NCI-H748 (cell line): Measurements from ENCODE around the gene TMEM272.

Experiments used
- DNase-seq: peaks from one replicate; lab custom pipeline; 2025; ENCODE audit not compliant: unreplicated experiment; lab: John Stamatoyannopoulos, UW

The TMEM272 gene

GRCh38 chr13:51844862-51845573, at the start of gene TMEM272:
Gene TMEM272, minus strand, starts transcription at chr13:51845177. Its CDS starts 6,647 bp downstream, at chr13:51838530.
- peak; percentile 83 for DNase-seq

GRCh38 chr13:51894239-51894638, 49.3 kb upstream of the TMEM272 start:
- DNase-seq: no peak

- no peak for DNase-seq
Measured at GRCh38 chr13:51892657-51893056, 47.7 kb upstream of the TMEM272 start.

- DNase-seq: no peak
Measured at GRCh38 chr13:51887468-51887867, 42.5 kb upstream of the TMEM272 start.

GRCh38 chr13:51885651-51886050, 40.7 kb upstream of the TMEM272 start:
- no peak for DNase-seq

GRCh38 chr13:51883226-51883600, 38.2 kb upstream of the TMEM272 start:
- no peak for DNase-seq

GRCh38 chr13:51882570-51883225, 37.7 kb upstream of the TMEM272 start:
- no peak for DNase-seq

- DNase-seq: no peak
Measured at GRCh38 chr13:51881296-51881695, 36.3 kb upstream of the TMEM272 start.

- no peak for DNase-seq
Measured at GRCh38 chr13:51879133-51879532, 34.2 kb upstream of the TMEM272 start.

GRCh38 chr13:51874651-51875050, 29.7 kb upstream of the TMEM272 start:
- peak; percentile 89 for DNase-seq

- DNase-seq: no peak
Measured at GRCh38 chr13:51873837-51874236, 28.9 kb upstream of the TMEM272 start.

GRCh38 chr13:51873117-51873798, 28.3 kb upstream of the TMEM272 start:
- DNase-seq: no peak

- DNase-seq: no peak
Measured at GRCh38 chr13:51870616-51871015, 25.6 kb upstream of the TMEM272 start.

- no peak for DNase-seq
Measured at GRCh38 chr13:51869916-51870315, 24.9 kb upstream of the TMEM272 start.

- no peak for DNase-seq
Measured at GRCh38 chr13:51867062-51867461, 22.1 kb upstream of the TMEM272 start.

- DNase-seq: no peak
Measured at GRCh38 chr13:51865838-51866237, 20.9 kb upstream of the TMEM272 start.

GRCh38 chr13:51862957-51863356, 18.0 kb upstream of the TMEM272 start:
- no peak for DNase-seq

- DNase-seq: no peak
Measured at GRCh38 chr13:51861723-51862300, 16.8 kb upstream of the TMEM272 start, which contains the start of gene CCDC70. Gene CCDC70, plus strand, starts transcription at chr13:51861969. Its CDS starts 3,443 bp downstream, at chr13:51865412.

- no peak for DNase-seq
Measured at GRCh38 chr13:51858433-51859247, 13.7 kb upstream of the TMEM272 start.

GRCh38 chr13:51856998-51857397, 12.0 kb upstream of the TMEM272 start:
- peak; percentile 46 for DNase-seq
